GM19193 (cell line): ENCODE data around the gene NARS2.

Source experiments
- POLR2A ChIP-seq: IDR thresholded peaks from 4 replicates; pipeline ENCODE4 v1.6.1; 2011; ENCODE audit not compliant: insufficient read depth, insufficient read length; ENCODE audit errors: extremely low read depth

The NARS2 gene

GRCh38 chr11:78525720-78526119 is 48.9 kb downstream of the NARS2 start:
- TF ChIP-seq POLR2A, result no peak

GRCh38 chr11:78520230-78520629 is 54.4 kb downstream of the NARS2 start:
- TF ChIP-seq POLR2A, result no peak

GRCh38 chr11:78516281-78516680 is 58.4 kb downstream of the NARS2 start:
- TF ChIP-seq POLR2A, result no peak

GRCh38 chr11:78514922-78515502 is 59.7 kb downstream of the NARS2 start:
- TF ChIP-seq POLR2A, result no peak

- no peak for TF ChIP-seq POLR2A
Measured at GRCh38 chr11:78510597-78510996, 64.1 kb downstream of the NARS2 start.

GRCh38 chr11:78510025-78510596 is 64.6 kb downstream of the NARS2 start:
- TF ChIP-seq POLR2A, result no peak

- TF ChIP-seq POLR2A, result no peak
Measured at GRCh38 chr11:78504708-78505107, 70.0 kb downstream of the NARS2 start.

- TF ChIP-seq POLR2A, result no peak
Measured at GRCh38 chr11:78504181-78504580, 70.5 kb downstream of the NARS2 start.

- no peak for TF ChIP-seq POLR2A
Measured at GRCh38 chr11:78499971-78500370, 74.7 kb downstream of the NARS2 start.

- no peak for TF ChIP-seq POLR2A
Measured at GRCh38 chr11:78497293-78497692, 77.4 kb downstream of the NARS2 start.

GRCh38 chr11:78493413-78493975 is 81.2 kb downstream of the NARS2 start:
- no peak for TF ChIP-seq POLR2A

GRCh38 chr11:78492973-78493372 is 81.7 kb downstream of the NARS2 start:
- no peak for TF ChIP-seq POLR2A

- no peak for TF ChIP-seq POLR2A
Measured at GRCh38 chr11:78489184-78489583, 85.5 kb downstream of the NARS2 start.

- no peak for TF ChIP-seq POLR2A
Measured at GRCh38 chr11:78478536-78478935, 96.1 kb downstream of the NARS2 start.

GRCh38 chr11:78476066-78476465 is 98.6 kb downstream of the NARS2 start:
- TF ChIP-seq POLR2A, result no peak

- TF ChIP-seq POLR2A, result no peak
Measured at GRCh38 chr11:78474451-78474850, 100.2 kb downstream of the NARS2 start.
